Prostate gland (tissue), 2 donors: ENCODE results near the gene MBP. TPM values are rescaled to one million over a fixed set of nuclear protein-coding genes. Genes with fewer than 3 reads are reported as not detected.
"Not testable (repeated sequence)": the region's sequence is repeated elsewhere in the genome, so short reads cannot be mapped to it uniquely, and the experiment has no call there.

ENCODE experiments used
- DNase-seq: peaks from one replicate; pipeline ENCODE4 v3.0.0-alpha.2; 2019; ENCODE audit warnings: low spot score
- H3K27ac ChIP-seq, 2 donors: fragments of 200-600 bp; sonication (generic); 2 replicates each; pipeline ENCODE4 v1.5.1; 2017 to 2019
- H3K27me3 ChIP-seq: fragments of 200-600 bp; sonication (generic); replicated peaks from 2 replicates; pipeline ENCODE4 v1.5.1; 2019; ENCODE audit not compliant: insufficient read depth
- H3K36me3 ChIP-seq, 2 donors: fragments of 200-600 bp; sonication (generic); 1 replicate in 1 of 2; 2 replicates in 1 of 2; pipeline versions ENCODE4 v1.5.1 to v1.8.1; 2017 to 2019
- H3K4me1 ChIP-seq: fragments of 200-600 bp; sonication (generic); replicated peaks from 2 replicates; pipeline ENCODE4 v1.5.1; 2019
- H3K4me3 ChIP-seq, 2 donors: fragments of 200-600 bp; sonication (generic); 2 replicates each; pipeline ENCODE4 v1.5.1; 2017 to 2019
- H3K9me3 ChIP-seq: fragments of 200-600 bp; sonication (generic); 2 replicates; pipeline ENCODE4 v1.5.1; 2017
- CTCF ChIP-seq, 4 experiments: fragments of 200-600 bp in 2 of 4; fragments of 450-650 bp in 2 of 4; sonication (generic) in 2 of 4; IDR thresholded peaks; 1 replicate in 3 of 4; 2 replicates in 1 of 4; pipeline ENCODE4 v1.5.1; 2016 to 2019; ENCODE audit warnings: antibody characterized with exemption in 4 of 4, mild to moderate bottlenecking in 2 of 4, moderate library complexity in 2 of 4
- POLR2A ChIP-seq: fragments of 450-650 bp; IDR thresholded peaks from one replicate; pipeline ENCODE4 v1.6.1; 2016; ENCODE audit warnings: antibody characterized with exemption, mild to moderate bottlenecking
- POLR2AphosphoS5 ChIP-seq: sonication (generic); formaldehyde crosslinking; IDR thresholded peaks from one replicate; pipeline ENCODE4 v1.6.1; 2017; ENCODE audit warnings: antibody characterized with exemption
- WGBS: methylation state at CpG from one replicate; pipeline ENCODE4 v1.1.5; 2018; 5-methylcytosine and 5-hydroxymethylcytosine counted together
- intact Hi-C: fragments of 100-400 bp; cut with DNase I; formaldehyde crosslinking; loops from one replicate; pipeline ENCODE4 v1.14.2; 2022
- total RNA-seq, 2 donors: library from RNA; depleted of rRNA; stranded (reverse); fragments of >200 nt; gene quantifications; one replicate each; pipeline ENCODE4 v1.1.0, GENCODE V29; 2016

Gene MBP
- total RNA-seq, 2 donors from 2014 or later: 19.8 to 43.5 TPM

GRCh38 chr18:77019641-77020040, 112.9 kb downstream of the MBP start:
- Histone ChIP-seq H3K27me3 (no peaks in the 10 kb centered on the region), H3K9me3 (no peaks in the 10 kb centered on the region), H3K4me3 (no peak overlapping the region), H3K27ac (no peak overlapping the region), H3K36me3 (no peaks in the 10 kb centered on the region), H3K4me1 (no peaks in the 10 kb centered on the region)
- TF ChIP-seq CTCF (IDR thresholded peaks at IDR 0.05) (no peak), POLR2AphosphoS5 (no peak), POLR2A (no peak)
- WGBS: 98% methylated on average over 9 of the region's 9 CpGs
- DNase-seq: no peak
- intact Hi-C loops: no loop called here

- H3K9me3 ChIP-seq, H3K36me3 ChIP-seq, intact Hi-C loops, H3K4me3 ChIP-seq, H3K27me3 ChIP-seq, H3K4me1 ChIP-seq, H3K27ac ChIP-seq, DNase-seq: not testable (repeated sequence)
Measured at GRCh38 chr18:77018650-77019049, 113.9 kb downstream of the MBP start.

- intact Hi-C loops: no loop called here
- Histone ChIP-seq H3K27ac (no peak overlapping the region), H3K36me3 (no peaks in the 10 kb centered on the region), H3K9me3 (no peaks in the 10 kb centered on the region), H3K27me3 (no peaks in the 10 kb centered on the region), H3K4me1 (no peaks in the 10 kb centered on the region), H3K4me3 (no peak overlapping the region)
- TF ChIP-seq CTCF (IDR thresholded peaks at IDR 0.05) (no peak), POLR2A (no peak), POLR2AphosphoS5 (no peak)
- DNase-seq: no peak
- WGBS: 90% methylated on average over 6 of the region's 6 CpGs
Measured at GRCh38 chr18:77017355-77017754, 115.2 kb downstream of the MBP start.

GRCh38 chr18:77016936-77017335, 115.6 kb downstream of the MBP start:
- intact Hi-C loops: no loop called here
- no peaks in the 10 kb centered on the region for H3K27me3 ChIP-seq
- no peaks in the 10 kb centered on the region for H3K9me3 ChIP-seq
- TF ChIP-seq POLR2A (no peak), POLR2AphosphoS5 (no peak), CTCF (IDR thresholded peaks at IDR 0.05) (no peak)
- H3K4me1 ChIP-seq: no peaks in the 10 kb centered on the region
- H3K27ac ChIP-seq: no peak overlapping the region
- no peak overlapping the region for H3K4me3 ChIP-seq
- no peaks in the 10 kb centered on the region for H3K36me3 ChIP-seq
- DNase-seq: no peak
- WGBS: 86% methylated on average over 12 of the region's 16 CpGs

- intact Hi-C loops: no loop called here
- H3K27ac ChIP-seq: no peak overlapping the region
- no peaks in the 10 kb centered on the region for H3K9me3 ChIP-seq
- H3K27me3 ChIP-seq: no peaks in the 10 kb centered on the region
- H3K36me3 ChIP-seq: no peaks in the 10 kb centered on the region
- WGBS: 89% methylated on average over 16 of the region's 16 CpGs
- H3K4me1 ChIP-seq: no peaks in the 10 kb centered on the region
- no peak for DNase-seq
- TF ChIP-seq CTCF (IDR thresholded peaks at IDR 0.05): no peak
- no peak for TF ChIP-seq POLR2AphosphoS5
- no peak for TF ChIP-seq POLR2A
- no peak overlapping the region for H3K4me3 ChIP-seq
Measured at GRCh38 chr18:77015771-77016710, 116.5 kb downstream of the MBP start.
